Thyroid gland (tissue), 4 donors: ENCODE results near the gene PKD1.

Source experiments
- CTCF ChIP-seq, 6 experiments: fragments of 200-600 bp in 3 of 6; fragments of 450-650 bp in 3 of 6; sonication (generic) in 3 of 6; IDR thresholded peaks; one replicate each; pipeline ENCODE4 v1.5.1; 2016 to 2019; ENCODE audit warnings: antibody characterized with exemption in 6 of 6, mild to moderate bottlenecking in 2 of 6, inconsistent platforms in 1 of 6, moderate library complexity in 1 of 6
- POLR2A ChIP-seq, 2 donors: fragments of 450-650 bp; IDR thresholded peaks; one replicate each; pipeline ENCODE4 v1.6.1; 2017; ENCODE audit warnings: antibody characterized with exemption in 2 of 2, mild to moderate bottlenecking in 2 of 2, moderate library complexity in 1 of 2

DNA sequence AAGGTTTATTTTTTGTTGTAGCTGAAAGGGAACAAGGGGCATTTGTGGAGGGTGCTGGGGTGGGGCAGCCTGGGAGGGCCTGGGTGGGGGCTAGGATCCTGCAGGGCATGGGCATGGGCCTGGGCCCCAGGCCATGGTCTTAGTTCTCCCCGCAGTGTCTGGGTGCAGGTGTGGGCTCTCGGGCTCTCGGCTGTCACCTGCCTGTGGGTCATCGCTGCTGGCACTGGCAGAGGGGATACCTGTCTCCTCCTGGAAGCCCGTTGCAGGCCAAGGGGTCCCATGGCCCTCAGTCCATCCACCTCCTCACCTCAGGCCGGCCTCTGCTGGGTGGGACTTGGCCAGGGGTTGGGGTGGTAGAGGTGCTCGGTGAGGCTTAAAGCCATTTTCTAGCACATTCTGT is 57.6 kb downstream of the PKD1 start:
- no peak for TF ChIP-seq CTCF (IDR thresholded peaks at IDR 0.05)
- no peak for TF ChIP-seq POLR2A (IDR thresholded peaks at IDR 0.05)
